GM18868 (cell line): ENCODE measurements around the gene ARHGEF6.
"Not testable (repeated sequence)": the region's sequence is repeated elsewhere in the genome, so short reads cannot be mapped to it uniquely, and the experiment has no call there.

Source experiments
- ATAC-seq: cut with Tn5 transposase; IDR thresholded peaks from one replicate; pipeline ENCODE4 v1.9.1; 2021; ENCODE audit warnings: mild to moderate bottlenecking, moderate library complexity; ENCODE audit not compliant: unreplicated experiment

ARHGEF6 gene

GRCh38 chrX:136780763-136781162, at the start of gene ARHGEF6:
Gene ARHGEF6, minus strand, starts transcription at chrX:136780932. Its CDS starts 50 bp downstream, at chrX:136780882.
- ATAC-seq: peak; percentile 43

- ATAC-seq: no peak
Observed at GRCh38 chrX:136829413-136829812, 48.7 kb upstream of the ARHGEF6 start.

- ATAC-seq: no peak
Observed at GRCh38 chrX:136828830-136829229, 48.1 kb upstream of the ARHGEF6 start.

GRCh38 chrX:136827026-136827425, 46.3 kb upstream of the ARHGEF6 start:
- ATAC-seq: no peak

- ATAC-seq: no peak
Observed at GRCh38 chrX:136825771-136826170, 45.0 kb upstream of the ARHGEF6 start.

GRCh38 chrX:136823175-136823574, 42.4 kb upstream of the ARHGEF6 start:
- no peak for ATAC-seq

- no peak for ATAC-seq
Observed at GRCh38 chrX:136822337-136823095, 41.8 kb upstream of the ARHGEF6 start.

- not testable (repeated sequence) for ATAC-seq
Observed at GRCh38 chrX:136819756-136820155, 39.0 kb upstream of the ARHGEF6 start.

GRCh38 chrX:136819031-136819703, 38.4 kb upstream of the ARHGEF6 start:
- no peak for ATAC-seq

- ATAC-seq: no peak
Observed at GRCh38 chrX:136816975-136817374, 36.2 kb upstream of the ARHGEF6 start.

GRCh38 chrX:136814847-136815750, 34.4 kb upstream of the ARHGEF6 start:
- ATAC-seq: no peak

GRCh38 chrX:136812286-136812685, 31.6 kb upstream of the ARHGEF6 start:
- no peak for ATAC-seq

- no peak for ATAC-seq
Observed at GRCh38 chrX:136810493-136810892, 29.8 kb upstream of the ARHGEF6 start.

GRCh38 chrX:136806891-136807410, 26.2 kb upstream of the ARHGEF6 start:
- ATAC-seq: no peak

- ATAC-seq: no peak
Observed at GRCh38 chrX:136802515-136802914, 21.8 kb upstream of the ARHGEF6 start.

GRCh38 chrX:136797787-136798186, 17.1 kb upstream of the ARHGEF6 start:
- ATAC-seq: no peak

GRCh38 chrX:136795132-136795531, 14.4 kb upstream of the ARHGEF6 start:
- not testable (repeated sequence) for ATAC-seq

GRCh38 chrX:136794660-136795059, 13.9 kb upstream of the ARHGEF6 start:
- not testable (repeated sequence) for ATAC-seq

GRCh38 chrX:136794080-136794479, 13.3 kb upstream of the ARHGEF6 start:
- no peak for ATAC-seq

- ATAC-seq: no peak
Observed at GRCh38 chrX:136789856-136790255, 9.1 kb upstream of the ARHGEF6 start.

- no peak for ATAC-seq
Observed at GRCh38 chrX:136784231-136784630, 3.5 kb upstream of the ARHGEF6 start.
